Tibial artery (tissue), 4 donors: Measurements from ENCODE around the gene ISOC2.
"Not testable (repeated sequence)": the region's sequence is repeated elsewhere in the genome, so short reads cannot be mapped to it uniquely, and the experiment has no call there.

ENCODE experiments used
- DNase-seq, 2 donors: peaks; one replicate each; pipeline ENCODE4 v3.0.0-alpha.2; 2019
- H3K27ac ChIP-seq, 2 donors: fragments of 200-600 bp; sonication (generic) in 1 of 2; 1 replicate in 1 of 2; 2 replicates in 1 of 2; pipeline ENCODE4 v1.5.1; 2018 to 2019; ENCODE audit warnings: mild to moderate bottlenecking in 1 of 2
- H3K27me3 ChIP-seq, 2 donors: fragments of 200-600 bp; sonication (generic) in 1 of 2; one replicate each; pipeline versions ENCODE4 v1.5.1 to v1.6.0; 2016 to 2019
- H3K36me3 ChIP-seq, 3 donors: fragments of 200-600 bp; sonication (generic) in 2 of 3; one replicate each; pipeline ENCODE4 v1.5.1; 2016 to 2019; ENCODE audit warnings: mild to moderate bottlenecking in 2 of 3
- H3K4me1 ChIP-seq, 4 donors: fragments of 200-600 bp; sonication (generic) in 2 of 4; 1 replicate in 3 of 4; 2 replicates in 1 of 4; pipeline ENCODE4 v1.5.1; 2016 to 2019
- H3K4me3 ChIP-seq, 2 donors: fragments of 200-600 bp; sonication (generic) in 1 of 2; 1 replicate in 1 of 2; 2 replicates in 1 of 2; pipeline ENCODE4 v1.5.1; 2018 to 2019; ENCODE audit warnings: mild to moderate bottlenecking in 2 of 2
- H3K9me3 ChIP-seq, 3 donors: fragments of 200-600 bp; sonication (generic) in 1 of 3; one replicate each; pipeline ENCODE4 v1.5.1; 2016 to 2019
- intact Hi-C: fragments of 100-400 bp; cut with DNase I; formaldehyde crosslinking; loops from one replicate; pipeline ENCODE4 v1.15.0; 2023; ENCODE audit warnings: low total_unique reads
- TF ChIP-seq, protein P1 (sequence below), 2 experiments: fragments of 200-600 bp in 1 of 2; fragments of 450-650 bp in 1 of 2; IDR thresholded peaks; one replicate each; pipeline ENCODE4 v1.5.1; 2017 to 2019; ENCODE audit warnings: antibody characterized with exemption in 2 of 2, mild to moderate bottlenecking in 1 of 2, moderate library complexity in 1 of 2

Gene ISOC2

DNA sequence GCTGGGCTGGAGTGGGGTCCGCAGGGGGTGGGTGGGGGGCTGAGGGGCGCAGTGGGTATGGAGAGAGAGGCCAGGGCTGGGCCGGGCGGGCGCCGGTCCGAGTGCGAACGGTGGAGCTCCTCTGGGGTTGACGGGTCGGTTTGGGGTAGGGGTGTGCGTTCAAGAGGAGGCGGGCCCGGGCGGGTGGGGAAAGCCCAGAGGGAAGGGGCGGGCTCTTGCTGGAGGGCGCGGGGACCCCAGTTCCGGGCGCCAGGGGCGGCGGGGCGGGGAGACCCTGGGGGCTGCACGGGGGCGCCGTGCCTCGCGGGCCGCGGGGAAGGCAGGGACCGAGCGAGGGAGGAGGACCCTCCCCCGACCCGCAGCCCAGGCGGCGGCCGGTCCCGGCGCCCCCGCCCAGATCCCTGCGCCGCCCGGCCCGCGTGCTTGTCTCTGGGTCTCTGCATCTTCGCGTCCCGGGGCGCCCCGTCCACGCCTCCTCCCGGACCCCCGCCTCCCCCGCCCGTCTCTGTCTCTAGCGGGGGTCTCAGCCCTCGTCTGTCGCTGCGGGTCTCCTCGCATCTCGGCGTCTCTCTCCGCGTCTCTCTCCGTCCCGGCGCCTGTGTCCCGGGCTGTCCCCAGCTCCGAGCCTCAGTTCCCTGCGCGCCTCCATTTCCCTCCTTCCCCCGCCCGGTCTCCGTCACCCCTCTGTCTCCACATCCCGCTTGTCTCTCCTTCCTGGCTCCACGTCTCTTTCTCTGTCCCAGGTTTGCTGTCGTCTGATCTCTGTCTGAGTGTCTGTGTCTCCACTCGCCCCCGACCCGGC is 10.1 kb downstream of the ISOC2 start:
- Histone ChIP-seq H3K4me3 (no peak overlapping the region), H3K9me3 (no peaks in the 10 kb centered on the region), H3K27me3 (peaks cover 8 to 48% of the 10 kb centered on the region in 2 donors), H3K27ac (no peak overlapping the region), H3K36me3 (peaks cover 0 to 23% (median 16%) of the 10 kb centered on the region in 3 donors), H3K4me1 (peaks cover 0 to 22% (median 19%) of the 10 kb centered on the region in 4 donors)
- intact Hi-C loops, result no loop called here
- TF ChIP-seq, protein P1, sequence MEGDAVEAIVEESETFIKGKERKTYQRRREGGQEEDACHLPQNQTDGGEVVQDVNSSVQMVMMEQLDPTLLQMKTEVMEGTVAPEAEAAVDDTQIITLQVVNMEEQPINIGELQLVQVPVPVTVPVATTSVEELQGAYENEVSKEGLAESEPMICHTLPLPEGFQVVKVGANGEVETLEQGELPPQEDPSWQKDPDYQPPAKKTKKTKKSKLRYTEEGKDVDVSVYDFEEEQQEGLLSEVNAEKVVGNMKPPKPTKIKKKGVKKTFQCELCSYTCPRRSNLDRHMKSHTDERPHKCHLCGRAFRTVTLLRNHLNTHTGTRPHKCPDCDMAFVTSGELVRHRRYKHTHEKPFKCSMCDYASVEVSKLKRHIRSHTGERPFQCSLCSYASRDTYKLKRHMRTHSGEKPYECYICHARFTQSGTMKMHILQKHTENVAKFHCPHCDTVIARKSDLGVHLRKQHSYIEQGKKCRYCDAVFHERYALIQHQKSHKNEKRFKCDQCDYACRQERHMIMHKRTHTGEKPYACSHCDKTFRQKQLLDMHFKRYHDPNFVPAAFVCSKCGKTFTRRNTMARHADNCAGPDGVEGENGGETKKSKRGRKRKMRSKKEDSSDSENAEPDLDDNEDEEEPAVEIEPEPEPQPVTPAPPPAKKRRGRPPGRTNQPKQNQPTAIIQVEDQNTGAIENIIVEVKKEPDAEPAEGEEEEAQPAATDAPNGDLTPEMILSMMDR (IDR thresholded peaks at IDR 0.05), result no peak
- no peak for DNase-seq

DNA sequence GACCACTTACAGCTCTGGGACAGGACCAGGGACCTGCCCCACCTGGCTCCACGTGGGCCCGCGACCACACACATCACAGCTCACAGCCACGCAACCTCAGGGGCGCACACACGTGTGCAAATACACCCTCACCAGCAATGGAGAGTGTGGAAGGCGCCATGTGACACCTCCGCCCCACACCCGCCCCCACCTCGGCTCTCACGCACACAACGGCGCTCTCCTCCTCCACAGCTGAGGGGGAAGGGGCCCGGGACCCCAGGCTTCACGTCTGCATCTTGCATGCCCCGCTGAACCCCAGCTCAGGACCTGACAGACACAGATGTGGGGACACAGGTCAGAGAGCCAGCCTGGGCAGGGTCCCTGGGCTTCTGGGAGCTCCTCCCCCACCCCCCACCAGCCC is 12.0 kb downstream of the ISOC2 start:
- Histone ChIP-seq H3K4me3 (no peak overlapping the region), H3K4me1 (peaks cover 0 to 22% (median 19%) of the 10 kb centered on the region in 4 donors), H3K27me3 (peaks cover 8 to 64% of the 10 kb centered on the region in 2 donors), H3K36me3 (peaks cover 0 to 4% (median 0%) of the 10 kb centered on the region in 3 donors), H3K9me3 (no peaks in the 10 kb centered on the region), H3K27ac (no peak overlapping the region)
- no peak for DNase-seq
- TF ChIP-seq, protein P1 (IDR thresholded peaks at IDR 0.05), result no peak
- intact Hi-C loops, result no loop called here

DNA sequence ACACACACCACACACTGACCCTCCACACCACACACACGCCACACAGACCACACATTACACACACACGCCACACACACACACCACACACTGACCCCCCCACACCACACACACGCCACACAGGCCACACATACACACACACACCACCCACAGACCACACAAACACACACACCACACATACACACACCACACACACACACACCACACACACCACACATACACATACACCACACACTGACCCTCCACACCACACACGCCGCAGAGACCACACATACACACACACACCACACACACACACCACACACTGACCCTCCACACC is 13.3 kb downstream of the ISOC2 start:
- H3K4me3 ChIP-seq, H3K9me3 ChIP-seq, H3K36me3 ChIP-seq, intact Hi-C loops, H3K27ac ChIP-seq, DNase-seq: not testable (repeated sequence)
- Histone ChIP-seq H3K4me1 (peaks cover 0 to 21% (median 19%) of the 10 kb centered on the region in 4 donors), H3K27me3 (peaks cover 8 to 75% of the 10 kb centered on the region in 2 donors)

DNA sequence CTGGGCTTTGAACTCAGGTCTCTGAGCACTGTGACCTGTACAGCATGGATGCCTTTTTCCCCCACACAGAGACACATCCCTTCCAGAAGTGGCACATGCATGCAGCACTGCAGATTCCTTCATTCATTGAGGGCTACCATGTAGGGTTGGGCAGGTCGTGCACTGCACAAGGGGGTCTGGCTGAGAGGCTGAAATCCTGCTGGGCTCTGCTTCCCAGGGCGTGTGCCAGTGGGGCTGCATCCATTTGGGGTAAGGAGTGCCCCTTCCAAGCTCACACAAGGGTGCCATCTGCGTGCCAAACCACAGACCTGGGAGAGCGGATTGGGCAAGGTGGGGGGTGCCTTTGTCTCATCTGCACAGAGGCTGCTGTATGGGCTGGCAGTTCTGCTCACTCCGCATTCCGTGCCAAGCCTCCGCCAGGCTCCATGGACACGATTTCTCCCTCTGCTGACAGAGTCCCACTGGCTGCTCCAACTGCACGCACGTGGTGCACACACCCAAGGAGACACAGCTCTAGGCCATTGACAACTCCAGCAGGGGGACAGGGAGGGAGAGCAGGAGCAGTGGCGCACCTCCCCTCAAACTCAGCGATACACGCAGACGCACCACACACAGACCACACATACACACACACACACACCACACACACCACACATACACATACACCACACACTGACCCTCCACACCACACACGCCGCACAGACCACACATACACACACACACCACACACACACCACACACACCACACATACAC is 13.8 kb downstream of the ISOC2 start:
- intact Hi-C loops, result no loop called here
- Histone ChIP-seq H3K4me1 (peaks cover 0 to 22% (median 16%) of the 10 kb centered on the region in 4 donors), H3K4me3 (no peak overlapping the region), H3K36me3 (no peaks in the 10 kb centered on the region), H3K27me3 (peaks cover 8 to 75% of the 10 kb centered on the region in 2 donors), H3K27ac (no peak overlapping the region), H3K9me3 (no peaks in the 10 kb centered on the region)
- no peak for DNase-seq
- TF ChIP-seq, protein P1 (IDR thresholded peaks at IDR 0.05), result no peak

DNA sequence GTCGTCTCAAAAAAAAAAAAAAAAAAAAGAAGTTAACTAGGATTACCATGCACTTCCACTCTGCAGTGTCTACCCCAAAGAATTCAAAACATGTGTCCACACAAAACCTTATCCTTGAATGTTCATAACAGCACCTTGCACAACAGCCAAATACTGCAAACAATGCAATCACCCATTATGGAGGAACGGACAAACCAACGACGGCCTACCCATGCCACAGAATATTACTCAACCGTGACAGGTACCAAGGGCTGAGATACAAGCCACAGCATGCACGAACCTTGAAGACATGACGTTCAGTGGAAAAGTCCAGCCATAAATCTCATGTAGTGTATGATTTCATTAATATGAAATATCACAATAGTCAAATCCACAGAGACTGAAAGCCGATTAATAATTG is 15.4 kb downstream of the ISOC2 start:
- H3K27me3 ChIP-seq, result peaks cover under 1 to 75% of the 10 kb centered on the region in 2 donors
- intact Hi-C loops, result no loop called here

More for the DNA sequence above, 15.4 kb downstream of the ISOC2 start:
- DNase-seq, result no peak
- Histone ChIP-seq H3K36me3 (no peaks in the 10 kb centered on the region), H3K9me3 (no peaks in the 10 kb centered on the region), H3K27ac (no peak overlapping the region), H3K4me3 (no peak overlapping the region), H3K4me1 (peaks cover 0 to 18% (median 8%) of the 10 kb centered on the region in 4 donors)
- TF ChIP-seq, protein P1 (IDR thresholded peaks at IDR 0.05), result no peak
